GM12875 (cell line): Measurements from ENCODE around the gene ACOX1.

Experiments used
- H3K4me3 ChIP-seq: one replicate; pipeline ENCODE4 v1.5.1; 2011; ENCODE audit warnings: low read depth, low read length, control low read depth
- TF ChIP-seq, protein P1 (sequence below): IDR thresholded peaks from 2 replicates; pipeline ENCODE4 v1.5.1; 2011; ENCODE audit warnings: low read depth, mild to moderate bottlenecking, control low read depth, inconsistent platforms, low read length, moderate library complexity, borderline replicate concordance; ENCODE audit not compliant: insufficient read depth

Gene ACOX1

DNA sequence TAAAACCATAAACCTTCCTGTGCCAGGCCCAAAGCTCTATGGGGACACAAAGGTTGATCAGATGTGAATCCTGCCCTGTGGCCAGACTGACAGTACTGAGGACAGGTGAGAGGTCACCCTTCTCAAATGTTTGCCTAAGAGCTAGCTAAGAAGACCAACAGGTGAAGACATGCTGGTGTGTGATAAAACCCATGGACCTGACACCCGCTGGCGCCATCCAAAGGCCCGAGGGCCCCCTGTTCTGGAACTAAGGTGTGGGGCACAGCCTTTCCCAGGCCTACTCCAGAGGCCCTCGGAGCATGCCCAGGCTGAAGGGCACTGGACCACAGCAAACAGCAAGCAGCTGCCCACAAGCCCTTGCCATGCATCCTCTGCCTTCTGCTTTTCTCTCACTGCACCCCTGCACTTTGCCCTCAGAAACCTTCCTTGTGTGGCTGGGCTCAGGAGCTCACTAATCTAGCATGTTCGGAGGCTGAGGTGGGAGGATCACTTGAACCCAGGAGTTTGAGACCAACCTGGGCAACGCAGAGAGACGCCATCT is 16.5 kb upstream of the ACOX1 start:
- H3K4me3 ChIP-seq: no peak overlapping the region
- TF ChIP-seq, protein P1, sequence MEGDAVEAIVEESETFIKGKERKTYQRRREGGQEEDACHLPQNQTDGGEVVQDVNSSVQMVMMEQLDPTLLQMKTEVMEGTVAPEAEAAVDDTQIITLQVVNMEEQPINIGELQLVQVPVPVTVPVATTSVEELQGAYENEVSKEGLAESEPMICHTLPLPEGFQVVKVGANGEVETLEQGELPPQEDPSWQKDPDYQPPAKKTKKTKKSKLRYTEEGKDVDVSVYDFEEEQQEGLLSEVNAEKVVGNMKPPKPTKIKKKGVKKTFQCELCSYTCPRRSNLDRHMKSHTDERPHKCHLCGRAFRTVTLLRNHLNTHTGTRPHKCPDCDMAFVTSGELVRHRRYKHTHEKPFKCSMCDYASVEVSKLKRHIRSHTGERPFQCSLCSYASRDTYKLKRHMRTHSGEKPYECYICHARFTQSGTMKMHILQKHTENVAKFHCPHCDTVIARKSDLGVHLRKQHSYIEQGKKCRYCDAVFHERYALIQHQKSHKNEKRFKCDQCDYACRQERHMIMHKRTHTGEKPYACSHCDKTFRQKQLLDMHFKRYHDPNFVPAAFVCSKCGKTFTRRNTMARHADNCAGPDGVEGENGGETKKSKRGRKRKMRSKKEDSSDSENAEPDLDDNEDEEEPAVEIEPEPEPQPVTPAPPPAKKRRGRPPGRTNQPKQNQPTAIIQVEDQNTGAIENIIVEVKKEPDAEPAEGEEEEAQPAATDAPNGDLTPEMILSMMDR: no peak

GRCh38 chr17:75994802-75995370 is 15.9 kb upstream of the ACOX1 start:
- no peak overlapping the region for H3K4me3 ChIP-seq
- TF ChIP-seq, protein P1: no peak

GRCh38 chr17:75991396-75991795 is 12.4 kb upstream of the ACOX1 start:
- TF ChIP-seq, protein P1: no peak
- H3K4me3 ChIP-seq: no peak overlapping the region

GRCh38 chr17:75987041-75987440 is 8.1 kb upstream of the ACOX1 start:
- no peak overlapping the region for H3K4me3 ChIP-seq
- TF ChIP-seq, protein P1: no peak

GRCh38 chr17:75985986-75986385 is 7.0 kb upstream of the ACOX1 start:
- TF ChIP-seq, protein P1: no peak
- H3K4me3 ChIP-seq: no peak overlapping the region

GRCh38 chr17:75983501-75984181 is 4.7 kb upstream of the ACOX1 start:
- TF ChIP-seq, protein P1: no peak
- H3K4me3 ChIP-seq: no peak overlapping the region
